ENCODE results near the gene EHBP1L1.

EHBP1L1 gene

GRCh38 chr11:65547446-65548125 is 28.3 kb upstream of the EHBP1L1 start:
- DNase-seq = no peak

GRCh38 chr11:65548395-65548794 is 27.5 kb upstream of the EHBP1L1 start:
- no peak for DNase-seq

- no peak for DNase-seq
Observed at GRCh38 chr11:65549096-65549495, 26.8 kb upstream of the EHBP1L1 start.

- peak; percentile 86 for DNase-seq
Observed at GRCh38 chr11:65551572-65552387, 24.1 kb upstream of the EHBP1L1 start.

GRCh38 chr11:65552388-65552951 is 23.4 kb upstream of the EHBP1L1 start:
- DNase-seq = no peak

GRCh38 chr11:65553301-65554001 is 22.4 kb upstream of the EHBP1L1 start:
- peak; percentile 42 for DNase-seq

GRCh38 chr11:65554057-65554818 is 21.6 kb upstream of the EHBP1L1 start:
- no peak for DNase-seq

GRCh38 chr11:65554842-65555430 is 20.9 kb upstream of the EHBP1L1 start:
- no peak for DNase-seq

- no peak for DNase-seq
Observed at GRCh38 chr11:65555693-65556231, 20.1 kb upstream of the EHBP1L1 start.

GRCh38 chr11:65556470-65557279 is 19.2 kb upstream of the EHBP1L1 start:
- no peak for DNase-seq

GRCh38 chr11:65557280-65558001 is 18.4 kb upstream of the EHBP1L1 start:
- peak; percentile 59 for DNase-seq

- peak; percentile 86 for DNase-seq
Observed at GRCh38 chr11:65558002-65558929, 17.6 kb upstream of the EHBP1L1 start, which contains the start of gene LTBP3. TSS of gene LTBP3 (minus strand) at chr11:65558359. CDS start at chr11:65557959, 400 bp downstream.

GRCh38 chr11:65558930-65559509 is 16.8 kb upstream of the EHBP1L1 start:
- peak; percentile 74 for DNase-seq

GRCh38 chr11:65559535-65559934 is 16.3 kb upstream of the EHBP1L1 start:
- DNase-seq = peak; percentile 55

- peak; percentile 87 for DNase-seq
Observed at GRCh38 chr11:65559951-65560537, 15.8 kb upstream of the EHBP1L1 start.

- DNase-seq = peak; percentile 69
Observed at GRCh38 chr11:65560555-65561418, 15.1 kb upstream of the EHBP1L1 start.

GRCh38 chr11:65562020-65562419 is 13.8 kb upstream of the EHBP1L1 start:
- DNase-seq = no peak
